ENCODE measurements around the gene PPP1R18. TPM values are rescaled to one million over a fixed set of nuclear protein-coding genes. Genes with fewer than 3 reads are reported as not detected.

The PPP1R18 gene
- total and polyA plus RNA-seq, 9 of the 15 experiments (the other 6 are each of a cell fraction or from before 2014, with no cell fraction given) = 12.0 to 99.2 (median 42.6) TPM

DNA sequence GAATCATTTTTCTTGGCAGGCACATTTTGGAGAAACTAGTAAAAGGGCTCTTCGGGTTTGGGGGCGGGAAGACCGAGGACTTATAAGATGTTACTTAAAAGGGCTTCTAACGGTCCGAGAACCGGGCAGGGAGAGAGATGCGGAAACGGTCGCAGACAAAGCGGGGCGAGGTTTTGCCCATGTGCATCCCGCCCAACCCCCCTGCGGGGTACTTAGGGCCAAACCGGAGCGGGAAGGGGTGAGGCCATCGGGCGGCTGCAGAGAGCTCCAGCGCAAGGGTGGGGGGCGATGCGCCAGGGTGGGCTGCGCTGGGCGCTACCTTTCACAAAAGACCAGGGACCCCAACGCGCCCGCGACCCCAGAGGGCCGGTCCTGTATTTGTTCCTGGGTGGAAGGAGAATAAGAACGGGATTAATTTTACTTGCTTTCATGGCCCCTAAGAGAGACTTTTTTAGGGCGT lies 34.3 kb upstream of the PPP1R18 start (continued):
- TF ChIP-seq, protein P1, sequence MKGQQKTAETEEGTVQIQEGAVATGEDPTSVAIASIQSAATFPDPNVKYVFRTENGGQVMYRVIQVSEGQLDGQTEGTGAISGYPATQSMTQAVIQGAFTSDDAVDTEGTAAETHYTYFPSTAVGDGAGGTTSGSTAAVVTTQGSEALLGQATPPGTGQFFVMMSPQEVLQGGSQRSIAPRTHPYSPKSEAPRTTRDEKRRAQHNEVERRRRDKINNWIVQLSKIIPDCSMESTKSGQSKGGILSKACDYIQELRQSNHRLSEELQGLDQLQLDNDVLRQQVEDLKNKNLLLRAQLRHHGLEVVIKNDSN (CRISPR knock-in tag; IDR thresholded peaks at IDR 0.05) = no peak
- TF ChIP-seq, protein P2, sequence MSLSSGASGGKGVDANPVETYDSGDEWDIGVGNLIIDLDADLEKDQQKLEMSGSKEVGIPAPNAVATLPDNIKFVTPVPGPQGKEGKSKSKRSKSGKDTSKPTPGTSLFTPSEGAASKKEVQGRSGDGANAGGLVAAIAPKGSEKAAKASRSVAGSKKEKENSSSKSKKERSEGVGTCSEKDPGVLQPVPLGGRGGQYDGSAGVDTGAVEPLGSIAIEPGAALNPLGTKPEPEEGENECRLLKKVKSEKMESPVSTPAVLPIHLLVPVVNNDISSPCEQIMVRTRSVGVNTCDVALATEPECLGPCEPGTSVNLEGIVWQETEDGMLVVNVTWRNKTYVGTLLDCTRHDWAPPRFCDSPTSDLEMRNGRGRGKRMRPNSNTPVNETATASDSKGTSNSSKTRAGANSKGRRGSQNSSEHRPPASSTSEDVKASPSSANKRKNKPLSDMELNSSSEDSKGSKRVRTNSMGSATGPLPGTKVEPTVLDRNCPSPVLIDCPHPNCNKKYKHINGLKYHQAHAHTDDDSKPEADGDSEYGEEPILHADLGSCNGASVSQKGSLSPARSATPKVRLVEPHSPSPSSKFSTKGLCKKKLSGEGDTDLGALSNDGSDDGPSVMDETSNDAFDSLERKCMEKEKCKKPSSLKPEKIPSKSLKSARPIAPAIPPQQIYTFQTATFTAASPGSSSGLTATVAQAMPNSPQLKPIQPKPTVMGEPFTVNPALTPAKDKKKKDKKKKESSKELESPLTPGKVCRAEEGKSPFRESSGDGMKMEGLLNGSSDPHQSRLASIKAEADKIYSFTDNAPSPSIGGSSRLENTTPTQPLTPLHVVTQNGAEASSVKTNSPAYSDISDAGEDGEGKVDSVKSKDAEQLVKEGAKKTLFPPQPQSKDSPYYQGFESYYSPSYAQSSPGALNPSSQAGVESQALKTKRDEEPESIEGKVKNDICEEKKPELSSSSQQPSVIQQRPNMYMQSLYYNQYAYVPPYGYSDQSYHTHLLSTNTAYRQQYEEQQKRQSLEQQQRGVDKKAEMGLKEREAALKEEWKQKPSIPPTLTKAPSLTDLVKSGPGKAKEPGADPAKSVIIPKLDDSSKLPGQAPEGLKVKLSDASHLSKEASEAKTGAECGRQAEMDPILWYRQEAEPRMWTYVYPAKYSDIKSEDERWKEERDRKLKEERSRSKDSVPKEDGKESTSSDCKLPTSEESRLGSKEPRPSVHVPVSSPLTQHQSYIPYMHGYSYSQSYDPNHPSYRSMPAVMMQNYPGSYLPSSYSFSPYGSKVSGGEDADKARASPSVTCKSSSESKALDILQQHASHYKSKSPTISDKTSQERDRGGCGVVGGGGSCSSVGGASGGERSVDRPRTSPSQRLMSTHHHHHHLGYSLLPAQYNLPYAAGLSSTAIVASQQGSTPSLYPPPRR (CRISPR knock-in tag; IDR thresholded peaks at IDR 0.05; ENCODE audit: borderline replicate concordance) = no peak
- TF ChIP-seq RBM15 (IDR thresholded peaks at IDR 0.05; ENCODE audit: insufficient read depth, low read length) = no peak
- no peak for TF ChIP-seq U2AF2 (optimal IDR thresholded peaks at IDR 0.05; ENCODE audit: low read depth, low read length)
- TF ChIP-seq YBX1 (IDR thresholded peaks at IDR 0.05) = no peak
- no peak for TF ChIP-seq SP2 (IDR thresholded peaks at IDR 0.05; ENCODE audit: extremely low read depth, low read depth, low read length, poor library complexity, severe bottlenecking)
- no peak for TF ChIP-seq ZNF668 (CRISPR knock-in tag; IDR thresholded peaks at IDR 0.05)
- no peak; the same call in none of the 2 replicates for TF ChIP-seq POLR2AphosphoS5 (IDR thresholded peaks at IDR 0.05; ENCODE audit: control insufficient read depth, insufficient read depth, low read depth, low read length)
- no peak for TF ChIP-seq ZNF57 (CRISPR knock-in tag; IDR thresholded peaks at IDR 0.05)
- TF ChIP-seq HIVEP1 (CRISPR knock-in tag; IDR thresholded peaks at IDR 0.05) = no peak
- peak; percentile 63; the same call in 1 of the 2 replicates for TF ChIP-seq ZNF232 (CRISPR knock-in tag; IDR thresholded peaks at IDR 0.05)
- TF ChIP-seq EZH2 (IDR thresholded peaks at IDR 0.05; ENCODE audit: borderline replicate concordance, low read depth, low read length) = no peak
- TF ChIP-seq, protein P3, sequence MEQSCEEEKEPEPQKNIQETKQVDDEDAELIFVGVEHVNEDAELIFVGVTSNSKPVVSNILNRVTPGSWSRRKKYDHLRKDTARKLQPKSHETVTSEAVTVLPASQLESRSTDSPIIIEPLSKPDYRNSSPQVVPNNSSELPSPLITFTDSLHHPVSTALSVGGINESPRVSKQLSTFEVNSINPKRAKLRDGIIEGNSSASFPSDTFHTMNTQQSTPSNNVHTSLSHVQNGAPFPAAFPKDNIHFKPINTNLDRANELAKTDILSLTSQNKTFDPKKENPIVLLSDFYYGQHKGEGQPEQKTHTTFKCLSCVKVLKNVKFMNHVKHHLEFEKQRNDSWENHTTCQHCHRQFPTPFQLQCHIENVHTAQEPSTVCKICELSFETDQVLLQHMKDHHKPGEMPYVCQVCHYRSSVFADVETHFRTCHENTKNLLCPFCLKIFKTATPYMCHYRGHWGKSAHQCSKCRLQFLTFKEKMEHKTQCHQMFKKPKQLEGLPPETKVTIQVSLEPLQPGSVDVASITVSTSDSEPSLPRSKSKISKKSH (CRISPR knock-in tag; IDR thresholded peaks at IDR 0.05) = no peak
- no peak for TF ChIP-seq BHLHE40 (IDR thresholded peaks at IDR 0.05; ENCODE audit: low read length)
- TF ChIP-seq KDM5B (IDR thresholded peaks at IDR 0.05; ENCODE audit: insufficient replicate concordance, low read depth, low read length) = peak; percentile 18
- 0 out of 2 replicates have a peak, but pooled peaks have one; percentile 32 for TF ChIP-seq ZNF561 (CRISPR knock-in tag; conservative IDR thresholded peaks at IDR 0.05)
- TF ChIP-seq TGIF2 (CRISPR knock-in tag; IDR thresholded peaks at IDR 0.05) = 0 out of 2 replicates have a peak, but pooled peaks have one; percentile 71
- peak; percentile 89 for TF ChIP-seq ZBTB7A (IDR thresholded peaks at IDR 0.05; ENCODE audit: borderline replicate concordance, control insufficient read depth, low read depth, low read length)
- 0 out of 2 replicates have a peak, but pooled peaks have one; percentile 4 for TF ChIP-seq KLF6 (CRISPR knock-in tag; IDR thresholded peaks at IDR 0.05; ENCODE audit: borderline replicate concordance)
- TF ChIP-seq ILK (tag; IDR thresholded peaks at IDR 0.05; ENCODE audit: borderline replicate concordance, low read depth) = no peak
- TF ChIP-seq PTBP1 (IDR thresholded peaks at IDR 0.05; ENCODE audit: low read depth, low read length) = no peak
- no peak for TF ChIP-seq HEY1 (CRISPR knock-in tag; IDR thresholded peaks at IDR 0.05; ENCODE audit: borderline replicate concordance)
